Measurements from ENCODE around the gene YRDC.
"Not testable (repeated sequence)": the region's sequence is repeated elsewhere in the genome, so short reads cannot be mapped to it uniquely, and the experiment has no call there.

Gene YRDC

GRCh38 chr1:37776946-37777516 is 31.0 kb downstream of the YRDC start:
- in situ Hi-C loops (cut with MboI; ENCODE audit: low sequenced_read_pairs), result no loop called here

GRCh38 chr1:37771440-37771839 is 36.6 kb downstream of the YRDC start:
- in situ Hi-C loops (cut with MboI; ENCODE audit: low sequenced_read_pairs), result not testable (repeated sequence)

- in situ Hi-C loops (cut with MboI; ENCODE audit: low sequenced_read_pairs), result no loop called here
These were observed 40.5 kb downstream of the YRDC start for GRCh38 chr1:37767488-37767887.

- in situ Hi-C loops (cut with MboI; ENCODE audit: low sequenced_read_pairs), result no loop called here
These were observed 41.9 kb downstream of the YRDC start for GRCh38 chr1:37765916-37766664.

- in situ Hi-C loops (cut with MboI; ENCODE audit: low sequenced_read_pairs), result no loop called here
These were observed 43.0 kb downstream of the YRDC start, which contains the start of gene EPHA10 for GRCh38 chr1:37764888-37765441. EPHA10 (minus strand) TSS chr1:37765120; CDS start chr1:37765066, 54 bp downstream.

GRCh38 chr1:37764414-37764825 is 43.6 kb downstream of the YRDC start:
- in situ Hi-C loops (cut with MboI; ENCODE audit: low sequenced_read_pairs), result no loop called here

- in situ Hi-C loops (cut with MboI; ENCODE audit: low sequenced_read_pairs), result no loop called here
These were observed 44.1 kb downstream of the YRDC start for GRCh38 chr1:37763791-37764413.

- in situ Hi-C loops (cut with MboI; ENCODE audit: low sequenced_read_pairs), result no loop called here
These were observed 45.5 kb downstream of the YRDC start for GRCh38 chr1:37762516-37762915.

GRCh38 chr1:37761416-37762095 is 46.5 kb downstream of the YRDC start:
- in situ Hi-C loops (cut with MboI; ENCODE audit: low sequenced_read_pairs), result no loop called here

- in situ Hi-C loops (cut with MboI; ENCODE audit: low sequenced_read_pairs), result no loop called here
These were observed 48.6 kb downstream of the YRDC start for GRCh38 chr1:37759451-37759850.

- in situ Hi-C loops (cut with MboI; ENCODE audit: low sequenced_read_pairs), result no loop called here
These were observed 52.0 kb downstream of the YRDC start for GRCh38 chr1:37755951-37756560.

GRCh38 chr1:37755290-37755689 is 52.7 kb downstream of the YRDC start:
- in situ Hi-C loops (cut with MboI; ENCODE audit: low sequenced_read_pairs), result no loop called here

GRCh38 chr1:37753473-37754321 is 54.3 kb downstream of the YRDC start:
- in situ Hi-C loops (cut with MboI; ENCODE audit: low sequenced_read_pairs), result no loop called here
